Heart left ventricle (tissue), 16 donors: ENCODE results near the gene HOXD12. TPM values are rescaled to one million over a fixed set of nuclear protein-coding genes. Genes with fewer than 3 reads are reported as not detected.

Experiments used
- ATAC-seq, 4 donors: fragments of 200-7000 bp; cut with Tn5 transposase; one replicate each; pipeline ENCODE4 v1.9.1; 2020 to 2022; ENCODE audit warnings: moderate library complexity in 4 of 4, mild to moderate bottlenecking in 3 of 4, moderate number of reproducible peaks in 1 of 4
- DNase-seq, 5 donors: peaks; one replicate each; pipeline ENCODE4 v3.0.0-alpha.2; 2020
- H3K27ac ChIP-seq, 12 donors: fragments of 200-600 bp; sonication (generic) in 4 of 12; one replicate each; pipeline versions ENCODE4 v1.5.0 to v1.8.0; 2016 to 2022; ENCODE audit warnings: mild to moderate bottlenecking in 2 of 12
- H3K27me3 ChIP-seq, 9 donors: fragments of 200-600 bp; sonication (generic) in 2 of 9; one replicate each; pipeline versions ENCODE4 v1.5.1 to v1.8.0; 2016 to 2022; ENCODE audit warnings: mild to moderate bottlenecking in 3 of 9
- H3K36me3 ChIP-seq, 9 donors: fragments of 200-600 bp; sonication (generic) in 2 of 9; one replicate each; pipeline versions ENCODE4 v1.5.0 to v1.8.0; 2018 to 2022; ENCODE audit warnings: mild to moderate bottlenecking in 2 of 9
- H3K4me1 ChIP-seq, 12 donors: fragments of 200-600 bp; sonication (generic) in 4 of 12; one replicate each; pipeline versions ENCODE4 v1.5.0 to v1.8.0; 2016 to 2022; ENCODE audit warnings: mild to moderate bottlenecking in 3 of 12
- H3K4me3 ChIP-seq, 12 donors: fragments of 200-600 bp; sonication (generic) in 4 of 12; one replicate each; pipeline versions ENCODE4 v1.5.0 to v1.8.0; 2017 to 2022; ENCODE audit warnings: mild to moderate bottlenecking in 9 of 12, moderate library complexity in 4 of 12
- H3K9me3 ChIP-seq, 12 donors: fragments of 200-600 bp; sonication (generic) in 4 of 12; one replicate each; pipeline versions ENCODE4 v1.5.0 to v1.8.0; 2016 to 2022; ENCODE audit warnings: mild to moderate bottlenecking in 1 of 12
- CTCF ChIP-seq, 12 donors: fragments of 200-600 bp; sonication (generic) in 4 of 12; IDR thresholded peaks; one replicate each; pipeline versions ENCODE4 v1.5.0 to v1.8.0; 2018 to 2022; ENCODE audit warnings: antibody characterized with exemption in 12 of 12, mild to moderate bottlenecking in 5 of 12
- POLR2A ChIP-seq, 2 donors: fragments of 450-650 bp; IDR thresholded peaks; one replicate each; pipeline ENCODE4 v1.6.1; 2017; ENCODE audit warnings: antibody characterized with exemption in 2 of 2, mild to moderate bottlenecking in 2 of 2, moderate library complexity in 2 of 2
- WGBS, 4 donors: extraction: QIAGEN DNeasy Blood & Tissue Kit in 2 of 4; methylation state at CpG; one replicate each; pipeline versions ENCODE4 v1.1.5 to v1.1.7; 2013 to 2018; 5-methylcytosine and 5-hydroxymethylcytosine counted together
- intact Hi-C, 10 donors: fragments of 100-400 bp; cut with DNase I; formaldehyde crosslinking; loops; one replicate each; pipeline versions ENCODE4 v1.11.1 to v1.14.2; 2022
- polyA plus RNA-seq, 2 donors: library from polyadenylated mRNA; stranded (reverse); fragments of 200-250 nt; gene quantifications; one replicate each; pipeline ENCODE4 v1.2.3, GENCODE V29; 2013
- total RNA-seq, 9 donors: library from RNA; depleted of rRNA in 2 of 9; stranded (reverse); fragments of >200 nt in 2 of 9; fragmentation: NEBNext Ultra II Directional in 3 of 9; extraction: Animal tissue kit (Norgen Biotek cat#: 25700) in 3 of 9; gene quantifications; one replicate each; pipeline versions ENCODE4 v1.1.0 to v1.2.4, GENCODE V29; 2016 to 2023
- donor health status: ischemic (EF 13 %, LVEDD 7.1; RV severe dilation, severe dysfunction).
- donor health status: healthy with polysubstance abuse.
- donor health status: DM: no; HTN: yes; CAD: no.
- donor health status: DM: no; HTN: no; CAD: no.
- donor health status: ischemic (EF 25% LVEDD 6.9; RV normal size, moderate dysfunction).
- donor health status: ischemic (EF 25% LVEDD 5.7; RV mildly dilated, moderate dysfunction).
- donor health status: healthy.
- donor health status: DM: yes; HTN: yes; CAD: no.
- donor health status: ischemic (EF 35%, LVEDD 5.7; RV mildly dilated, moderate dysfunction).
- donor health status: nonischemic (EF 11% LVEDD 7.7; RV severe dilation, severe dysfunction).
- donor health status: DM: yes; HTN: yes; CAD: no.
- donor health status: PGD.
- donor health status: ischemic (EF 29% LVEDD 5.4; RV normal size, mild dysfunction).
- donor health status: nonischemic (EF 23%, LVEDD 6.1; RV moderate dilation, normal function).

Gene HOXD12
- total and polyA plus RNA-seq, 11 donors, result not detected

DNA sequence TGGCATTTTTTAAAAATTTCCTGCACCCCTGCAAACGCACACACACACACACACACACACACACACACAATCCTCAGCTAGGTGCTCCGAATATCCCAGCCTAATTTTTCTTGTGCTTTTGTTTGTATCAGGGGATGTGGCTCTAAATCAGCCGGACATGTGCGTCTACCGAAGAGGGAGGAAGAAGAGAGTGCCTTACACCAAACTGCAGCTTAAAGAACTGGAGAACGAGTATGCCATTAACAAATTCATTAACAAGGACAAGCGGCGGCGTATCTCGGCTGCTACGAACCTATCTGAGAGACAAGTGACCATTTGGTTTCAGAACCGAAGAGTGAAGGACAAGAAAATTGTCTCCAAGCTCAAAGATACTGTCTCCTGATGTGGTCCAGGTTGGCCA lies 5.2 kb upstream of the HOXD12 start:
- Histone ChIP-seq H3K9me3 (no peaks in the 10 kb centered on the region), H3K36me3 (no peaks in the 10 kb centered on the region), H3K4me1 (peaks cover 0 to 47% (median 18%) of the 10 kb centered on the region in 12 donors), H3K4me3 (no peak overlapping the region), H3K27me3 (peaks cover 93 to 100% (median 98%) of the 10 kb centered on the region in 9 donors), H3K27ac (peak overlapping the region in 1 of 12 donors; percentile 86)
- 4 to 7% (median 5%) methylated on average over 12 of the region's 12 CpGs for WGBS, 4 donors
- no peak for TF ChIP-seq POLR2A (IDR thresholded peaks at IDR 0.05)
- no peak for TF ChIP-seq CTCF (IDR thresholded peaks at IDR 0.05)
- intact Hi-C loops, result loop anchor here in 2 of 10 donors (10.0 kb wide), 1 partner anchor 840 kb away; no protein-coding TSS in a partner anchor
- ATAC-seq (no peak), DNase-seq (no peak)

DNA sequence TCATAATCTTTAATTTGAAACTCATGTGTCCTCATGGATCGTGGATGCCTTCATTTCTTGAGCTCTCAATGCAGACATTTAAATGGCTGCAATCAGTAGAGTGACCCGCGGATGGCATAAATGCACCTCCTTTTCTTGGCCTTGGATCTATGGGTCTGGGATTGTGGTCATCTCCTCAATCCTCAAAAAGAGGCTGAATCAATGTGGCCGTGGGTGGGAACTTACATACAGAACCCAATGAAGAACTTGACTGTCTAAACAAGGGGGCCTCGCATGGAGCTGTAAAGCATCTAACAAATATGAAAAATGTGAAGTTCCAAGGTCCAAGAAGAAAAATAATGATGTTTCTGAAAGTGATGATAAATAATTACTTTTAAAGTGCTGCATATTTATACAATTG lies 4.2 kb upstream of the HOXD12 start:
- no peaks in the 10 kb centered on the region for H3K36me3 ChIP-seq
- intact Hi-C loops, result loop anchor here in 4 of 10 donors (5.0 to 10.0 kb wide), 3 partner anchors 841 to 893 kb away; no protein-coding TSS in a partner anchor
- H3K9me3 ChIP-seq, result no peaks in the 10 kb centered on the region
- peak overlapping the region in 1 of 12 donors; percentile 86 for H3K27ac ChIP-seq
- no peak for TF ChIP-seq CTCF (IDR thresholded peaks at IDR 0.05)
- TF ChIP-seq POLR2A (IDR thresholded peaks at IDR 0.05), result no peak
- ATAC-seq, result no peak
- H3K4me3 ChIP-seq, result no peak overlapping the region
- 12 to 15% (median 14%) methylated on average over 5 of the region's 5 CpGs for WGBS, 4 donors
- peak in 1 of 5 donors; percentile 8 for DNase-seq
- peaks cover 92 to 100% (median 98%) of the 10 kb centered on the region in 9 donors for H3K27me3 ChIP-seq
- peaks cover 0 to 56% (median 18%) of the 10 kb centered on the region in 12 donors for H3K4me1 ChIP-seq

DNA sequence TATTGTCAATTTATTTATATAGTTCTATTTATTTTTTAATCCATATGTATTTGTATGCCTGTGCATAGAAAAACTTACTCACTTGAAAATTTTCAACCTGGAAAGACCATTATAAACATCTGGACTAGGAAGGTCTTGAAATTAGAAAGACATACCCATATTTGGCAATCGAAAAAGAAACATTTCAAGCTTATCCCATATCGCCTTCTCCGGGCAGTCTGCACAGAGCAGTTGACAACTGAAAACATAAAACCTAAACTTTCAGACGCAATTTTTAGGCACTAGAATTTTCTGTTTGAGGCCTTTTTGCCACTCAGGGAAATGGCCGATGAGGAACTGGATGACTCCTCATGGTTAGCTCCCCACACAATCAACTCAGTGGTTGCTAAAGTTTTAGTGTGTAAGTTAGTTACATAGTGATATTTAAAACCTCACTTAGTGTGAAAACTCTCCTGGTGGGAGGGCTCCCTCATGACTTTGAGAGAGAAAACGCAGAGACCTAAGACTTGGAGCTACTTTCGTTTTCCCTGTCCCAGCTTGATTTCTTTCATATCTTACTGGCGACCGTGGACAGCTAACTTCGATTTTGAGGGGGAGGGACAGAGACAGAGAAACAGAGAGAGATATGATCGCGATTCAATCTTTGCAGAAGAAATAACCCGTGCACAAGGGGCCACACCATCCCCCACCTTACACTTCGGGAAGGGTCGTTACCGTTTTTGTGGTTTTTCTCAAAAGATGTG lies 3.2 kb upstream of the HOXD12 start:
- intact Hi-C loops, result loop anchor here in 5 of 10 donors (2.0 to 10.0 kb wide), 4 partner anchors 406 to 894 kb away; no protein-coding TSS in a partner anchor
- 5 to 10% (median 8%) methylated on average over 16 of the region's 16 CpGs for WGBS, 4 donors
- Histone ChIP-seq H3K27me3 (peaks cover 93 to 100% (median 99%) of the 10 kb centered on the region in 9 donors), H3K4me1 (peaks cover 0 to 59% (median 18%) of the 10 kb centered on the region in 12 donors), H3K4me3 (peak overlapping the region in 10 of 12 donors; percentile 9 to 52 (median 41)), H3K9me3 (no peaks in the 10 kb centered on the region), H3K27ac (peak overlapping the region in 1 of 12 donors; percentile 86), H3K36me3 (no peaks in the 10 kb centered on the region)
- no peak for ATAC-seq
- TF ChIP-seq POLR2A (IDR thresholded peaks at IDR 0.05) (no peak), CTCF (IDR thresholded peaks at IDR 0.05) (no peak)
- DNase-seq, result peak in 1 of 5 donors; percentile 11
